A673 (cell line): ENCODE measurements around the gene FAM210A. TPM values are rescaled to one million over a fixed set of nuclear protein-coding genes. Genes with fewer than 3 reads are reported as not detected.
A peak's percentile ranks its signal among the peaks of the same experiment; 100 is the strongest.

Source experiments
- BruUV-seq: library from RNA; stranded (reverse); fragments of 400-500 nt; replicated peaks from 2 replicates; lab custom pipeline; 2021; lab: Mats Ljungman, UMichigan
- CTCF ChIA-PET: fragments of 300-600 bp; sonication (Branson Sonifier 250); formaldehyde crosslinking; loops from one replicate; lab custom pipeline; 2022; ENCODE audit warnings: antibody characterized with exemption; lab: Charles Lee
- POLR2A ChIA-PET: fragments of 300-600 bp; sonication (Branson Sonifier 250); formaldehyde crosslinking; loops from one replicate; lab custom pipeline; 2022; ENCODE audit warnings: antibody characterized with exemption; ENCODE audit not compliant: low non-redundant PET; lab: Charles Lee
- DNase-seq: peaks from one replicate; pipeline ENCODE4 v3.0.0-alpha.2; 2015; ENCODE audit warnings: low spot score
- H3K27ac ChIP-seq: fragments of 200-600 bp; sonication (generic); 2 replicates; pipeline ENCODE4 v1.5.1; 2016; ENCODE audit warnings: mixed run types, low read depth, mild to moderate bottlenecking, mixed read lengths, antibody characterized with exemption, low read length; ENCODE audit not compliant: poor library complexity, severe bottlenecking
- H3K27me3 ChIP-seq: fragments of 200-600 bp; sonication (generic); replicated peaks from 2 replicates; pipeline ENCODE4 v1.6.1; 2017; ENCODE audit warnings: mixed run types, low read depth, mild to moderate bottlenecking, mixed read lengths, antibody characterized with exemption, low read length; ENCODE audit not compliant: insufficient read depth, poor library complexity
- H3K36me3 ChIP-seq: fragments of 200-600 bp; sonication (generic); 2 replicates; pipeline ENCODE4 v1.6.1; 2016; ENCODE audit warnings: mixed run types, mild to moderate bottlenecking, mixed read lengths, antibody characterized with exemption, low read length; ENCODE audit not compliant: insufficient read depth, poor library complexity, severe bottlenecking
- H3K4me1 ChIP-seq: fragments of 200-600 bp; sonication (generic); 2 replicates; pipeline ENCODE4 v1.6.1; 2017; ENCODE audit warnings: mixed run types, mild to moderate bottlenecking, mixed read lengths, antibody characterized with exemption, low read length; ENCODE audit not compliant: insufficient read depth, poor library complexity, severe bottlenecking
- H3K4me3 ChIP-seq: fragments of 200-600 bp; sonication (generic); 2 replicates; pipeline ENCODE4 v1.5.1; 2016; ENCODE audit warnings: low read depth, mixed run types, mild to moderate bottlenecking, mixed read lengths, low read length; ENCODE audit not compliant: poor library complexity, severe bottlenecking
- H3K9me3 ChIP-seq: fragments of 200-600 bp; sonication (generic); 2 replicates; pipeline ENCODE4 v1.6.1; 2016; ENCODE audit warnings: mixed run types, low read depth, mild to moderate bottlenecking, mixed read lengths, antibody characterized with exemption, low read length; ENCODE audit not compliant: poor library complexity, severe bottlenecking
- CTCF ChIP-seq: fragments of 300-800, 200-600 bp; sonication (generic); conservative IDR thresholded peaks from 2 replicates; pipeline ENCODE4 v1.5.1; 2017; ENCODE audit warnings: low read depth, mild to moderate bottlenecking, antibody characterized with exemption, low read length, moderate library complexity, mixed read lengths
- EZH2 ChIP-seq: fragments of 200-600 bp; sonication (generic); IDR thresholded peaks from 2 replicates; pipeline ENCODE4 v1.6.1; 2017; ENCODE audit warnings: borderline replicate concordance, low read depth, mild to moderate bottlenecking, mixed read lengths, antibody characterized with exemption, low read length; ENCODE audit not compliant: poor library complexity, severe bottlenecking
- intact Hi-C: fragments of 100-400 bp; cut with micrococcal nuclease; formaldehyde crosslinking; loops from one replicate; pipeline ENCODE4 v1.10.0; 2022; ENCODE audit not compliant: unreplicated experiment
- total RNA-seq: library from RNA; stranded (reverse); gene quantifications from 2 replicates; pipeline ENCODE4 v1.2.3, GENCODE V29; 2021

FAM210A gene
- total RNA-seq, 1 experiment from 2014 or later: 18.6 TPM

DNA sequence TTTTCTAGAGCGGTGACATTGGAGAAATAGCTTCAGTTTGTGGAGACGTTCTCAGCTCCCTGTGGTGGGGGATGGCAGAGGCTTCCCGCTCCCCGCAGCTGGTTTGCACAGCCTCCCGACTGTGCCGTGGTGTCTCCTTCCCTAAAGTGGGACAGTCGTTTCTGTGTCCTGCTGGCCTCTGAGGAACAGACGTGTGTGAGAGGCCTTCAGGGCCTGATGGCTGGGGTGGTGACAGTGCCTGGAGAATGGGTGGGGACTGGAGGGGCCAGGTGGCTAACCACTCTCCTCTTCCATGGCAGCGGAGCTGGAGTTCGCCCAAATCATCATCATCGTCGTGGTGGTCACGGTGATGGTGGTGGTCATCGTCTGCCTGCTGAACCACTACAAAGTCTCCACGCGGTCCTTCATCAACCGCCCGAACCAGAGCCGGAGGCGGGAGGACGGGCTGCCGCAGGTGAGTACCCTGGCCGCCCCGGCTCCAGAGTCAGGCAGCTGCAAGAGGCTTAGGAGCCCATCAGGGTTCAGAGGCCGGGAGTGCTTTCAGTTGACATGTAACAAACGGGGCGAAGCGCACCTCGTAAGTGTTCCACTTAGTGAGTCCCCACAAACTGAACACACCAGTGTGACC, 105.4 kb downstream of the FAM210A start:
- H3K9me3 ChIP-seq: no peaks in the 10 kb centered on the region
- no peaks in the 10 kb centered on the region for H3K36me3 ChIP-seq
- ChIA-PET POLR2A (no interaction called here), CTCF (no interaction called here)
- peak; percentile 37 for DNase-seq
- H3K27ac ChIP-seq: no peak overlapping the region
- no peak overlapping the region for H3K4me3 ChIP-seq
- no peaks in the 10 kb centered on the region for H3K27me3 ChIP-seq
- no TSS peak for BruUV-seq
- TF ChIP-seq CTCF (no peak), EZH2 (no peak)
- intact Hi-C loops: no loop called here
- peaks cover 3% of the 10 kb centered on the region for H3K4me1 ChIP-seq

GRCh38 chr18:13620206-13620672, 106.1 kb downstream of the FAM210A start:
- CTCF ChIA-PET: no interaction called here
- Histone ChIP-seq H3K27ac (no peak overlapping the region), H3K9me3 (no peaks in the 10 kb centered on the region), H3K4me1 (peaks cover 5% of the 10 kb centered on the region), H3K4me3 (no peak overlapping the region), H3K36me3 (no peaks in the 10 kb centered on the region), H3K27me3 (no peaks in the 10 kb centered on the region)
- DNase-seq: no peak
- POLR2A ChIA-PET: no interaction called here
- BruUV-seq: no TSS peak
- TF ChIP-seq EZH2 (no peak), CTCF (no peak)
- intact Hi-C loops: no loop called here

- ChIA-PET CTCF (no interaction called here), POLR2A (no interaction called here)
- intact Hi-C loops: no loop called here
- DNase-seq: no peak
- peaks cover 11% of the 10 kb centered on the region for H3K4me1 ChIP-seq
- H3K36me3 ChIP-seq: no peaks in the 10 kb centered on the region
- H3K27ac ChIP-seq: no peak overlapping the region
- no TSS peak for BruUV-seq
- TF ChIP-seq CTCF: no peak
- no peak for TF ChIP-seq EZH2
- H3K4me3 ChIP-seq: no peak overlapping the region
- no peaks in the 10 kb centered on the region for H3K27me3 ChIP-seq
- H3K9me3 ChIP-seq: no peaks in the 10 kb centered on the region
These were observed 106.7 kb downstream of the FAM210A start for GRCh38 chr18:13619505-13620205.
